HCT116 (cell line): ENCODE measurements around the gene KNOP1.

Experiments
- ELF1 ChIP-seq: IDR thresholded peaks from 2 replicates; pipeline ENCODE4 v1.6.1; 2012; ENCODE audit warnings: low read depth, borderline replicate concordance
- EZH2 ChIP-seq: fragments of 200-600 bp; sonication (generic); IDR thresholded peaks from 2 replicates; pipeline ENCODE4 v1.6.1; 2017; ENCODE audit warnings: antibody characterized with exemption, mixed run types
- EZH2phosphoT487 ChIP-seq: fragments of 200-600 bp; IDR thresholded peaks from 2 replicates; pipeline ENCODE4 v1.6.1; 2018; ENCODE audit warnings: antibody characterized with exemption, borderline replicate concordance
- JUND ChIP-seq: IDR thresholded peaks from 2 replicates; pipeline ENCODE4 v1.6.1; 2012
- POLR2A ChIP-seq: IDR thresholded peaks from 2 replicates; pipeline ENCODE4 v1.7.0; 2011; ENCODE audit warnings: borderline replicate concordance; ENCODE audit not compliant: insufficient read depth, insufficient read length; ENCODE audit errors: extremely low read depth
- POLR2AphosphoS5 ChIP-seq: IDR thresholded peaks from 2 replicates; pipeline ENCODE4 v1.6.1; 2011; ENCODE audit warnings: mild to moderate bottlenecking, low read depth, low read length, moderate library complexity
- RAD21 ChIP-seq: IDR thresholded peaks from 2 replicates; pipeline ENCODE4 v1.6.1; 2012; ENCODE audit warnings: low read depth, mild to moderate bottlenecking
- TCF7L2 ChIP-seq: IDR thresholded peaks from 2 replicates; pipeline ENCODE4 v1.7.0; 2011; ENCODE audit warnings: borderline replicate concordance, inconsistent platforms; ENCODE audit not compliant: insufficient read depth, insufficient read length; ENCODE audit errors: extremely low read depth
- TF ChIP-seq, protein P1 (sequence below), 3 experiments: fragments of 200-600 bp in 1 of 3; sonication (generic) in 1 of 3; IDR thresholded peaks in 2 of 3; conservative IDR thresholded peaks in 1 of 3; 2 replicates each; pipeline ENCODE4 v1.5.1; 2012 to 2017; ENCODE audit warnings: low read depth in 2 of 3, low read length in 2 of 3, antibody characterized with exemption in 1 of 3, borderline replicate concordance in 1 of 3, control low read depth in 1 of 3, mild to moderate bottlenecking in 1 of 3, mixed read lengths in 1 of 3, mixed run types in 1 of 3, moderate library complexity in 1 of 3; ENCODE audit not compliant: insufficient read depth in 1 of 3
- TF ChIP-seq, protein P2 (sequence below): IDR thresholded peaks from 2 replicates; pipeline ENCODE4 v1.6.1; 2011; ENCODE audit warnings: mild to moderate bottlenecking, low read length, moderate library complexity; ENCODE audit not compliant: insufficient replicate concordance; ENCODE audit errors: extremely low read depth

DNA sequence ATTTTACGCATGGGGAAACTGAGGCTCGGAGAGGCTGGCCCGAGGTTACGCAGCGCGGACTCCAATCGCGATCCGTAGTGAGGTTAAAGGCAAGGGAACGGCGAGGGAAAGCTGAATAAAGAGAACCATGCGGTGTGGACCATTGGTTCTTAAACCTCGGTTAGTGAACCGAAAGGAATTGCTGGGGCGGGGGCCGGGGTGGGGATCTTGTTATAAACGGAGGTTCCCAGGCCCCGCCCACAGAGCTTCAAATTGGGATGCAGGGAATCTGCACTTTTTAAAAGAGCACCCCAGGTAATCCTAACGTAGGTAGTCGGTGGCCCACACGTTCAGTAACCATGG lies 568 bp upstream of the KNOP1 start:
- TF ChIP-seq EZH2 (no peak), POLR2AphosphoS5 (no peak), TCF7L2 (no peak), POLR2A (no peak), RAD21 (no peak), ELF1 (no peak), EZH2phosphoT487 (no peak), JUND (no peak)
- TF ChIP-seq, protein P1, sequence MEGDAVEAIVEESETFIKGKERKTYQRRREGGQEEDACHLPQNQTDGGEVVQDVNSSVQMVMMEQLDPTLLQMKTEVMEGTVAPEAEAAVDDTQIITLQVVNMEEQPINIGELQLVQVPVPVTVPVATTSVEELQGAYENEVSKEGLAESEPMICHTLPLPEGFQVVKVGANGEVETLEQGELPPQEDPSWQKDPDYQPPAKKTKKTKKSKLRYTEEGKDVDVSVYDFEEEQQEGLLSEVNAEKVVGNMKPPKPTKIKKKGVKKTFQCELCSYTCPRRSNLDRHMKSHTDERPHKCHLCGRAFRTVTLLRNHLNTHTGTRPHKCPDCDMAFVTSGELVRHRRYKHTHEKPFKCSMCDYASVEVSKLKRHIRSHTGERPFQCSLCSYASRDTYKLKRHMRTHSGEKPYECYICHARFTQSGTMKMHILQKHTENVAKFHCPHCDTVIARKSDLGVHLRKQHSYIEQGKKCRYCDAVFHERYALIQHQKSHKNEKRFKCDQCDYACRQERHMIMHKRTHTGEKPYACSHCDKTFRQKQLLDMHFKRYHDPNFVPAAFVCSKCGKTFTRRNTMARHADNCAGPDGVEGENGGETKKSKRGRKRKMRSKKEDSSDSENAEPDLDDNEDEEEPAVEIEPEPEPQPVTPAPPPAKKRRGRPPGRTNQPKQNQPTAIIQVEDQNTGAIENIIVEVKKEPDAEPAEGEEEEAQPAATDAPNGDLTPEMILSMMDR (IDR thresholded peaks at IDR 0.05 in 2 of 3, conservative IDR thresholded peaks at IDR 0.05 in 1 of 3; ENCODE audit: borderline replicate concordance in 1 of 3, insufficient read depth in 1 of 3, low read depth in 2 of 3, low read length in 2 of 3) = no peak
- TF ChIP-seq, protein P2, sequence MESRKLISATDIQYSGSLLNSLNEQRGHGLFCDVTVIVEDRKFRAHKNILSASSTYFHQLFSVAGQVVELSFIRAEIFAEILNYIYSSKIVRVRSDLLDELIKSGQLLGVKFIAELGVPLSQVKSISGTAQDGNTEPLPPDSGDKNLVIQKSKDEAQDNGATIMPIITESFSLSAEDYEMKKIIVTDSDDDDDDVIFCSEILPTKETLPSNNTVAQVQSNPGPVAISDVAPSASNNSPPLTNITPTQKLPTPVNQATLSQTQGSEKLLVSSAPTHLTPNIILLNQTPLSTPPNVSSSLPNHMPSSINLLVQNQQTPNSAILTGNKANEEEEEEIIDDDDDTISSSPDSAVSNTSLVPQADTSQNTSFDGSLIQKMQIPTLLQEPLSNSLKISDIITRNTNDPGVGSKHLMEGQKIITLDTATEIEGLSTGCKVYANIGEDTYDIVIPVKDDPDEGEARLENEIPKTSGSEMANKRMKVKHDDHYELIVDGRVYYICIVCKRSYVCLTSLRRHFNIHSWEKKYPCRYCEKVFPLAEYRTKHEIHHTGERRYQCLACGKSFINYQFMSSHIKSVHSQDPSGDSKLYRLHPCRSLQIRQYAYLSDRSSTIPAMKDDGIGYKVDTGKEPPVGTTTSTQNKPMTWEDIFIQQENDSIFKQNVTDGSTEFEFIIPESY = no peak
